ENCODE data around the gene NCMAP.

DNA sequence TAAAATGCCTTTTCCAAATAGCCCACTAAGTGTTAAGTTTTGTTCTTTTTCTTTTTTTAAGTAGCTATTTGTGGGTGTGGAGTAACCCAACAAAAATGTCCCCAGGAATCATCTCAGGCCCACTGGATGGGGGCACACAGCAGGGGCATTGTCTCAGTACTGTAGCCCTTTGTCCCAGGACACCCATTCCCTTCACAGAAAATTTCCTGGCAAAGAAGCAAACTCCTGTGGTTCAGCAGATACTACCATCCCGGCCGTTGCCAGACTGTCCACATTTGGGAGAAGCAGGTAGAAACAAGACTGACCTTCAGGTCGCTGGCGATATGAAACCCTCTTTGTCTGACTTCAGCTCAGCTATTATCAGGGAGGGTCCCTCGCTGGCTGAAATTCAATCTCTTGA, 63.5 kb downstream of the NCMAP start:
- no peak for TF ChIP-seq EZH2 (optimal IDR thresholded peaks at IDR 0.05; ENCODE audit: low read depth, low read length)
- TF ChIP-seq, protein P1, sequence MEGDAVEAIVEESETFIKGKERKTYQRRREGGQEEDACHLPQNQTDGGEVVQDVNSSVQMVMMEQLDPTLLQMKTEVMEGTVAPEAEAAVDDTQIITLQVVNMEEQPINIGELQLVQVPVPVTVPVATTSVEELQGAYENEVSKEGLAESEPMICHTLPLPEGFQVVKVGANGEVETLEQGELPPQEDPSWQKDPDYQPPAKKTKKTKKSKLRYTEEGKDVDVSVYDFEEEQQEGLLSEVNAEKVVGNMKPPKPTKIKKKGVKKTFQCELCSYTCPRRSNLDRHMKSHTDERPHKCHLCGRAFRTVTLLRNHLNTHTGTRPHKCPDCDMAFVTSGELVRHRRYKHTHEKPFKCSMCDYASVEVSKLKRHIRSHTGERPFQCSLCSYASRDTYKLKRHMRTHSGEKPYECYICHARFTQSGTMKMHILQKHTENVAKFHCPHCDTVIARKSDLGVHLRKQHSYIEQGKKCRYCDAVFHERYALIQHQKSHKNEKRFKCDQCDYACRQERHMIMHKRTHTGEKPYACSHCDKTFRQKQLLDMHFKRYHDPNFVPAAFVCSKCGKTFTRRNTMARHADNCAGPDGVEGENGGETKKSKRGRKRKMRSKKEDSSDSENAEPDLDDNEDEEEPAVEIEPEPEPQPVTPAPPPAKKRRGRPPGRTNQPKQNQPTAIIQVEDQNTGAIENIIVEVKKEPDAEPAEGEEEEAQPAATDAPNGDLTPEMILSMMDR (IDR thresholded peaks at IDR 0.05; ENCODE audit: low read length) = no peak

All from MM.1S (cell line).